ENCODE data around the gene ZSCAN18. TPM values are rescaled to one million over a fixed set of nuclear protein-coding genes. Genes with fewer than 3 reads are reported as not detected.

Gene ZSCAN18
- total RNA-seq, 1 experiment from 2014 or later = 0.12 TPM

DNA sequence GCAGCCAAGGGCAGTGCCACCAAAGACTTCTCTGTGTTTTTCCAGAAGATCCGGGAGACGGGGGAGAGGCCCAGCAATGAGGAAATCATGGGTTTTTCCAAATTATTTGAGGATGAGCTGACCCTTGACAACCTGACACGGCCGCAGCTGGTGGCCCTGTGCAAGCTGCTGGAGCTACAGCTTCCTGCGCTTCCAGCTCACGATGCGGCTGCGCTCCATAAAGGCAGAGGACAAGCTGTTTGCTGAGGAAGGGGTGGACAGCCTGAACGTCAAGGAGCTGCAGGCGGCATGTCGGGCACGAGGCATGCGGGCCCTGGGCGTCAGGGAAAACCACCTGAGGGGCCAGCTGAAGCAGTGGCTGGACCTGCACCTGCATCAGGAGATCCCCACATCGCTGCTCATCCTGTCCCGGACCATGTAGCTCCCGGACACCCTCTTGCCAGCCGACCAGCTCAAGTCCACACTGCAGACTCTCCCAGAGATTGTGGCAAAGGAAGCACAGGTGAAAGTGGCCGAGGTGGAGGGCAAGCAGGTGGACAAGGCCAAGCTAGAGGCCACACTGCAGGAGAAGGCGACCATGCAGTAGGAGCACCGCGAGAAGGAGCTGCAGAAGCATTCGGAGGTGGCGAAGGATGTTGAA, 52.5 kb downstream of the ZSCAN18 start:
- H3K4me2 ChIP-seq (ENCODE audit: low read length) = no peak overlapping the region
- H2AFZ ChIP-seq (ENCODE audit: low read depth, low read length, poor library complexity, severe bottlenecking) = no peak overlapping the region
- ATAC-seq = no peak
- intact Hi-C loops (cut with micrococcal nuclease) = no loop called here
- H3K9me2 ChIP-seq (ENCODE audit: insufficient read depth) = no peaks in the 10 kb centered on the region
- no peak overlapping the region for H3K27ac ChIP-seq (ENCODE audit: low read depth, low read length)
- no peak for DNase-seq (ENCODE audit: low read depth, low spot score)
- H4K20me1 ChIP-seq (ENCODE audit: insufficient read depth) = no peaks in the 10 kb centered on the region
- no peaks in the 10 kb centered on the region for H3K79me2 ChIP-seq (ENCODE audit: insufficient read depth, low read length)
- H3K4me3 ChIP-seq (replicated peaks in 1 of 2; ENCODE audit: low read depth in 1 of 2, low read length in 2 of 2) = no peak overlapping the region
- no peaks in the 10 kb centered on the region for H3K4me1 ChIP-seq (ENCODE audit: control insufficient read depth in 1 of 2, insufficient read depth in 2 of 2, low read length in 2 of 2)
- no peaks in the 10 kb centered on the region for H3K36me3 ChIP-seq (ENCODE audit: control insufficient read depth in 1 of 2, insufficient read depth in 2 of 2, low read length in 2 of 2)
- CTCF ChIA-PET = no interaction called here
- TF ChIP-seq FOSL1 (IDR thresholded peaks at IDR 0.05; ENCODE audit: low read depth) (no peak), ZFX (IDR thresholded peaks at IDR 0.05) (no peak)
- RAD21 ChIA-PET (ENCODE audit: low non-redundant PET in 1 of 2, low total read pairs in 2 of 2, uncharacterized antibody in 2 of 2, unreplicated experiment in 2 of 2) = no interaction called here
- H3K9ac ChIP-seq (ENCODE audit: low read length) = no peak overlapping the region
- POLR2A ChIA-PET = no interaction called here
- peaks cover 0 to 17% of the 10 kb centered on the region in 2 experiments; a peak in 2 of 4 replicates for H3K9me3 ChIP-seq (ENCODE audit: control insufficient read depth in 1 of 2, insufficient read depth in 1 of 2, low read depth in 1 of 2, low read length in 2 of 2)
- no peaks in the 10 kb centered on the region for H3K27me3 ChIP-seq (ENCODE audit: insufficient read depth, low read length)
- BruUV-seq (replicated peaks) = no TSS peak

DNA sequence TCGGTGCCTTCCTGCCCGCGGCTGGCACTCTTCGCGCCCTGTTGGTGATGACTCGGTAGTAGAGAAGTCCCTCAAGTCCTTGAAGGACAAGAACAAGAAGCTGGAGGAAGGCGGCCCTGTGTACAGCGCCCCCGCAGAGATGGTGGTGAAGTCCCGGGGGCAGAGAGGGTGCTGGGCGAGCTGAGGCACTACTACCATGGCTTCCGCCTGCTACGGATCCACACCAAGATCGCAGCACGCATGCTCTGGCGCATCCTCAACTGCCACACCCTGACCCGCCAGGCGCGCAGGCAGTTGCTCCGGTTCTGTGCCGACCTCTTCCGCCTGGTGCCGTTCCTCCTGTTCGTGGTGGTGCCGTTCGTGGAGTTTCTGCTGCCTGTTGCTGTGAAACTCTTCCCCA, 53.1 kb downstream of the ZSCAN18 start:
- DNase-seq (ENCODE audit: low read depth, low spot score) (no peak), ATAC-seq (no peak)
- H3K9me2 ChIP-seq (ENCODE audit: insufficient read depth) = no peaks in the 10 kb centered on the region
- H2AFZ ChIP-seq (ENCODE audit: low read depth, low read length, poor library complexity, severe bottlenecking) = no peak overlapping the region
- no peak overlapping the region for H3K27ac ChIP-seq (ENCODE audit: low read depth, low read length)
- ChIA-PET CTCF (no interaction called here), RAD21 (ENCODE audit: low non-redundant PET in 1 of 2, low total read pairs in 2 of 2, uncharacterized antibody in 2 of 2, unreplicated experiment in 2 of 2) (no interaction called here), POLR2A (no interaction called here)
- TF ChIP-seq EZH2phosphoT487 (IDR thresholded peaks at IDR 0.05; ENCODE audit: borderline replicate concordance) (no peak), SRF (IDR thresholded peaks at IDR 0.05; ENCODE audit: low read depth) (no peak), POLR2AphosphoS5 (IDR thresholded peaks at IDR 0.05; ENCODE audit: low read depth, low read length) (no peak), SIN3A (IDR thresholded peaks at IDR 0.05; ENCODE audit: low read depth) (no peak), EZH2 (IDR thresholded peaks at IDR 0.05) (no peak), CEBPB (IDR thresholded peaks at IDR 0.05; ENCODE audit: low read depth) (no peak), POLR2A (IDR thresholded peaks at IDR 0.05; ENCODE audit: borderline replicate concordance, extremely low read depth, insufficient read depth, insufficient read length) (no peak), YY1 (IDR thresholded peaks at IDR 0.05; ENCODE audit: extremely low read depth, insufficient replicate concordance, low read depth, low read length) (no peak), SP1 (IDR thresholded peaks at IDR 0.05; ENCODE audit: low read depth) (no peak), TCF7L2 (IDR thresholded peaks at IDR 0.05; ENCODE audit: borderline replicate concordance, extremely low read depth, insufficient read depth, insufficient read length) (no peak), RAD21 (IDR thresholded peaks at IDR 0.05; ENCODE audit: low read depth) (no peak), EGR1 (IDR thresholded peaks at IDR 0.05; ENCODE audit: low read depth) (no peak), ZFX (IDR thresholded peaks at IDR 0.05) (no peak), ELF1 (IDR thresholded peaks at IDR 0.05; ENCODE audit: borderline replicate concordance, low read depth) (no peak), ZNF274 (IDR thresholded peaks at IDR 0.05; ENCODE audit: low read depth, low read length) (no peak)
- TF ChIP-seq, protein P1, sequence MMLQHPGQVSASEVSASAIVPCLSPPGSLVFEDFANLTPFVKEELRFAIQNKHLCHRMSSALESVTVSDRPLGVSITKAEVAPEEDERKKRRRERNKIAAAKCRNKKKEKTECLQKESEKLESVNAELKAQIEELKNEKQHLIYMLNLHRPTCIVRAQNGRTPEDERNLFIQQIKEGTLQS (IDR thresholded peaks at IDR 0.05) = no peak
- TF ChIP-seq, protein P2, sequence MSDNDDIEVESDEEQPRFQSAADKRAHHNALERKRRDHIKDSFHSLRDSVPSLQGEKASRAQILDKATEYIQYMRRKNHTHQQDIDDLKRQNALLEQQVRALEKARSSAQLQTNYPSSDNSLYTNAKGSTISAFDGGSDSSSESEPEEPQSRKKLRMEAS (IDR thresholded peaks at IDR 0.05) = no peak
- TF ChIP-seq, protein P3, sequence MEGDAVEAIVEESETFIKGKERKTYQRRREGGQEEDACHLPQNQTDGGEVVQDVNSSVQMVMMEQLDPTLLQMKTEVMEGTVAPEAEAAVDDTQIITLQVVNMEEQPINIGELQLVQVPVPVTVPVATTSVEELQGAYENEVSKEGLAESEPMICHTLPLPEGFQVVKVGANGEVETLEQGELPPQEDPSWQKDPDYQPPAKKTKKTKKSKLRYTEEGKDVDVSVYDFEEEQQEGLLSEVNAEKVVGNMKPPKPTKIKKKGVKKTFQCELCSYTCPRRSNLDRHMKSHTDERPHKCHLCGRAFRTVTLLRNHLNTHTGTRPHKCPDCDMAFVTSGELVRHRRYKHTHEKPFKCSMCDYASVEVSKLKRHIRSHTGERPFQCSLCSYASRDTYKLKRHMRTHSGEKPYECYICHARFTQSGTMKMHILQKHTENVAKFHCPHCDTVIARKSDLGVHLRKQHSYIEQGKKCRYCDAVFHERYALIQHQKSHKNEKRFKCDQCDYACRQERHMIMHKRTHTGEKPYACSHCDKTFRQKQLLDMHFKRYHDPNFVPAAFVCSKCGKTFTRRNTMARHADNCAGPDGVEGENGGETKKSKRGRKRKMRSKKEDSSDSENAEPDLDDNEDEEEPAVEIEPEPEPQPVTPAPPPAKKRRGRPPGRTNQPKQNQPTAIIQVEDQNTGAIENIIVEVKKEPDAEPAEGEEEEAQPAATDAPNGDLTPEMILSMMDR (IDR thresholded peaks at IDR 0.05 in 2 of 3, conservative IDR thresholded peaks at IDR 0.05 in 1 of 3; ENCODE audit: borderline replicate concordance in 1 of 3, insufficient read depth in 1 of 3, low read depth in 2 of 3, low read length in 2 of 3) = no peak
- peaks cover 0 to 17% of the 10 kb centered on the region in 2 experiments; a peak in 2 of 4 replicates for H3K9me3 ChIP-seq (ENCODE audit: control insufficient read depth in 1 of 2, insufficient read depth in 1 of 2, low read depth in 1 of 2, low read length in 2 of 2)
- H4K20me1 ChIP-seq (ENCODE audit: insufficient read depth) = no peaks in the 10 kb centered on the region
- H3K27me3 ChIP-seq (ENCODE audit: insufficient read depth, low read length) = no peaks in the 10 kb centered on the region
- intact Hi-C loops (cut with micrococcal nuclease) = no loop called here
- no peaks in the 10 kb centered on the region for H3K4me1 ChIP-seq (ENCODE audit: control insufficient read depth in 1 of 2, insufficient read depth in 2 of 2, low read length in 2 of 2)
- H3K4me3 ChIP-seq (replicated peaks in 1 of 2; ENCODE audit: low read depth in 1 of 2, low read length in 2 of 2) = no peak overlapping the region
- H3K9ac ChIP-seq (ENCODE audit: low read length) = no peak overlapping the region
- no peak overlapping the region for H3K4me2 ChIP-seq (ENCODE audit: low read length)
- no peaks in the 10 kb centered on the region for H3K79me2 ChIP-seq (ENCODE audit: insufficient read depth, low read length)
- no TSS peak for BruUV-seq (replicated peaks)
- H3K36me3 ChIP-seq (ENCODE audit: control insufficient read depth in 1 of 2, insufficient read depth in 2 of 2, low read length in 2 of 2) = no peaks in the 10 kb centered on the region

Data from HCT116 (cell line).